GM21515 (cell line): Measurements from ENCODE around the gene SLC37A1.

Source experiments
- ATAC-seq: cut with Tn5 transposase; IDR thresholded peaks from one replicate; pipeline ENCODE4 v1.9.1; 2021; ENCODE audit not compliant: unreplicated experiment

Gene SLC37A1

DNA sequence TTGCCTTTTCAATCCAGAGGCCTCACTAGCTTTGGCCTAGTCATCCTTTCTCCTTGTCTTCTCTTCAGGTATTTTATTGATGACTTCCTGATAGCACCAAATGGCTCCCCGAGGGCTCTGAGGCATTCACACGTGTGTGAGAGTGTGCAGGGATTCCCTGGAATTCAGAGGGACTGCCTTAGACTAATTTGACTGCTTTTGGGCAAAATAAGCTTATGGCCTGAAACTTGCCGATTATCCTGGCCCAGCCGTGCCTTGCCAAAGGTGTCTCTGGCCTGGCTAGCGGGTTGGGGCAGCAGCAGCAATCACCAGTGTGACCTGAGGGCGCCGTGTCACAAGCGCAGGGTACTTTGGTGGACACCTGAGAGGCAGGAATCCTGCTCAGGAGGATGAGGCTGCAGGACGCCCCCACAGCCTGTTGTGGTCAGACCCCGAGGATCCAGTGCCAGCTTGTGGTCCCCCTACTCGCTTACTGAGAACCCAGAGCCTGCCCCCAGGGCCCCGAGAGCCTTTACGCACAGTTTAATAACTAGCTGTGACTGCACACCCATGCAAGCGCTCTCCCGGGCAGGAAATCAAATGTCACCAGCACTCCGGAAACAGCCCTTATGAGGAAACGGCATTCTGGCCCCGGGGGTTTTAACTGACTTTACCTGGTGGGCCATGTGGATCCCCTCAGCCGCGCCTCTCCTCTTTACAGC, 76.9 kb downstream of the SLC37A1 start:
- no peak for ATAC-seq

DNA sequence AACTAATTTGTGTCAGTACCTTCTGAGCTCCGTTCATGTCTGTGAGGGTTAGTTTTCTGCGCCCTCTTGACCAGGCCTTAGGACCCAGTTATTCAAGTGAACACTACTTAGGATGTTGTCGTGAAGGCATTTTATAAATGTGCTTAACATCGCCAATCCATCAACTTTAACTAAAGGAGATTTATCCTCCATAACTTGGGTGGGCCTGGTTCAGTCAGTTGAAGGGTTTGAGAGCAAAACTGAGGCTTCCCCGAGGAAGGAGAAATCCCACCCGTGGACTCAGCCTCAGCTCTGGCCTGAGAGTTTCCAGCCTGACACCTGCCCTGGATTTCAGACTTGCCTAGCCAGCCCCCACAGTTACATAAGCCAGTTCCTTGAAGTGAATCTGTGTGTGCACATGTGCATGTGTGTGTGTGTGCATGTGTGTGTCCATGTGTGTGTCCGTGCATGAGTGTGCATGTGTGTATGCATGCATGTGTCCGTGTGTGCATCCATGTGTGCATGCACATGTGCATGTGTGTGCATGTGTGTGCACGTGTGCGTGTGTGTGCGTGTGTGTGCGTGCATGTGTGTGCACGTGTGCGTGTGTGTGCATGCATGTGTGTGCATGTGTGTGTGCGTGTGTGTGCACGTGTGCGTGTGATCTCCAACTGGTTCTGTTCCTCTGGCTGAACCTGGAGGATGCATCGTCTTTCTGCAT, 77.7 kb downstream of the SLC37A1 start:
- no peak for ATAC-seq

DNA sequence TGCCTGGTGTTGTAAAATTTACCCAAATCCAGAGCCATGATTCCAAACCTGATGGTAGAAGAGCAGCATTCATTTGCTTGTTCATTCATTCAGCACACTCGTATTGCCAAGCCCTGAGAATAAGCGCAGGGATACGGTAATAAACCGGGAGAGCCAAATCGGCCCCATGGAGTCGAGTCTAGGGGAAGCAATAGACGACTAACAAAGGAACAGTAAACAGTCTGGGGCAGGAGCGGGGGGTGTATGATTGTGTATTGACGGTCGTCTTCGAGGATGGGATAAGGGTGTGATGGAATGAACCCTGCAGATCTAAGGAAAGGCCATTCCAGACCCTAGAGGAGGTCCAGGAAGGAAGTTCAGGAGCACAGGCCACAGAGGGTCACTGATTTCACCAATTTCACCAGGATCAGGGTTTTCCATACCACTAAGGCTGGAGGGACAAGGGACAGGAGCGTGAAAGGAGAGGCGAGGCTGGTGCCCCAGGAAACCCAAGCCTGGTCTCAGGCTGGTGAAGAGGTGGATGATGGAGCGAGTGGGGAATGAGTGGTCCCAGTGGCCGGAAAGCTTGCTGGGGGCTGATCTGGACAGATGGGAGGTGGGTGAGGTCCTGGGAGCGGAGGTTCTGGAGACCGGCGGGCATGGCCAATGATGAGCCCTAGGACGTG, 78.6 kb downstream of the SLC37A1 start:
- ATAC-seq: no peak

DNA sequence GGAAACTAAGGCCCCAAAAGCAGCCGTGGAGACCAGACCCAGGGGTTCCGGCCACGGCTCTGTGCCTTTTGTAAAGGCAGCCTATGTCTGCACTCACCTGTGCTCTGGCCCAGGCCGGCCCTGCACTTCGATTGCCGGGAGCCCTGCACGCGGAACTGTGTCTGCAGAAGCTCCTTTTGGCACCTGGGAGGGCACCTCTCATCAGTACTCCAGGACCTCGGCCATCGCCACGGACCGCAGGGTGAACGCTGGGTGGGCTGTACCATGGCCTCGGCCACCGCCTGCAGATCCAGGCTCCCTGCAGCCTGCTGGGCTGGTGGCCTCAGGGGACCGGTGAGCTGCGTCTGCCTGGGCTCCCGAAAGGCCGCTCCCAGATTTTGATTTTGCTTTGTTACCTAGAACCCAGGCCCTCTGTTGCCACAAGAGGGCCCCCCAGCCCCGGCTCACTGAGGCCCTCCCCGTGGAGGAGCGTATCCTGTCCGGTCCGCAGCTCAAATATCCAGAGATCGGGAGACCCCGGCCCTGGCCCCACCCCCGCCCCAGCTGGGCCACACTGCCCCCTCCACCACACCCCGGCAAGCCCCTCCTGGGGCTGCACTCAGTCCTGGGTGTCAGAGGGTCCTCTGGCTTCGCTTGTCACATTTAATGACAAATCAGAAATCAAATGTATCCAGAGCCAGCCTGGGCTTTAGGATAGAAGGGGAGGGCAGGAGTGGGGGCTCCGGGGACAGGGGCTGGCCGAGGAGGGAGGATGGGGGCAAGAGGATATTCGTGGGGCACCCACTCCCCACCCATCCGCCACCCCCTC, 79.6 kb downstream of the SLC37A1 start:
- no peak for ATAC-seq

DNA sequence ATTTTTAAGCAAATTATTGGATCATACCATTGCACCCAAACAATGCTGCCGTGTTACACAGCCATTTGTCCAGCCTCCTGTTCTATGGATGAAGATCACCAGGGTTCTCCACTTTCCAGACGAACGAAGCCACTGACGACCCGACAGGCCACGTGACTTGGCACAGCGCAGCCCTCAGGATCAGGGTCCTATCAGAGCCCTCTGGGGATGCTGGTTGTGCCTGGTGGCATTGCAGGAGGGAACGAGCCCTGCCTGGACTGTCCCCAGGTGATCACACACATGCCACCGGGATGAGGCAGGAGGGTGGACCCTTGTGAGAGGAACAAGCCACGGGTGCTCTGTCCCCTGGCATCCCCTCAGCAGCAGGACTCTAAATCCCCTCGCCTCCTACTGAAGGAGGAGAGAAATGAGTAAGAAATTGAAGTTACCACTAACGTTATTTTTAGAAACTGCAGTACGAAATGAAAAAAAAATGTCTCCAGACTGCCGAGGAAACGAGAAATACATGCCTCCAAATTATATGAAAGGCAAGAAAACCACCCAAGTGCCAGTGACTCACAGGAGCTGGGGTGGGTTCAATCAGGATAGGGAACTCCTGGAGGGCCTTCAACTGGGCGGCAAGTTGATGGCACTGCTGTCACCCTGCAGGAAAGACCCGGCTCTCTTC, 81.1 kb downstream of the SLC37A1 start:
- ATAC-seq: no peak

DNA sequence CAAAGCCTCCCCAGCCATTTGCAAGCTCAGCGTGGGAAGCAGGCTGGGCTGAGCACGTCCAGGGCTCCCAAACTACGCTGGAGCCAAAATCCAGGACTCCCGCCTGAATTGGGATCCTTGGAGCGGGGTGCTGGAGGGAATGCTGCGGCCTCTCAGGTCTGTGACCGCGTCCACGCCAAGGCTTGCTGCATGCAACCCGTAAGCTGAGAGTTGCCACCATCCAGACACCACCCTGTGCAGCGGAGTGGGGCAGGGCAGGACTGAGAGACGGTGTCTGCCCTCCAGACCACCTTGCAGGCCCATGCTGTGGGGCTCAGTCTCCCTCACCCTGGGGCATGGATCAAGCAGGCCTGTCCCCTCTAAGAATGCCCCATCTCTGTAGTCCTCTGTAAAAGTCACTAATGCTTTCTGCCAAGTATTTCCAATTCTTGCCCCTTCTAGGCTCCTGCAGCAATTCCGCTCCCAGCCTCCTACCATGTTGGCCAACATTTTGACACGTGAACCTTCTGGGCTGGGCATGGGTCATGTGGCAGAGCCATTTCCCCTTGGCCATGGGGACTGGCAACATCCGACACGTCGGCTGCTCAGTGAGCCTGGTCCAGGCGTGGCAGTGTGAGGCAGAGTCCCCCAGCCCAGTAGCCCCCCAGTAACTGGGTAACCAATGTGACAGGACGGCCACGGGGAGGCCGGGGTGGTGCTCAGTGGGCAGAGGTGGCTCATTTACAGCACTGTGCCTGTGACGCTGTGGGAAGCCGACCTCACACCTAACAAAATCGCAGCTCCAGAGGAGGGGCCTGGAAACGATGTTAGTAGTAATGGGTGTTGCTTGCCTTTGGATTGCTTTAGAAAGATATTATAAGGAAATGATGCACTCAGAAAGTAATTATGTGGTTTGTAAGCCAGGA, 81.9 kb downstream of the SLC37A1 start:
- ATAC-seq: no peak

DNA sequence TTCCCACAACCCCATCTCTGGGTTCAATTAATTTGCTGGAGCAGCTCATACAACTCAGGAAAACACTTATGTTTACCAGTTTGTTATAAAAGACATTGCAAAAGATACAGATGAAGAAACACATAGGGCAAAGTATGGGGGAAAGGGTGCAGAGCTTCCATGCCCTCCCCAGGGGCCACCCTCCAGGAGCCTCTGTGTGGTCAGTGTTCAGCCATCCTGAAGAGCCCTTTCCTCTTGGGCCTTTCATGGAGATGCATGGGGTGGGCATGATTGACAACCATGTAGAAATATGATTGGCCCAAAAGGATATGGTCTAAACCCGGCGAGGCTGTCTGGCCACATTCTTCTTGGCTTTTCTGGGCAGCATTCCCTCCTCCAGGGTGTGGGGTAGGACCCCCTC, 83.0 kb downstream of the SLC37A1 start:
- no peak for ATAC-seq

DNA sequence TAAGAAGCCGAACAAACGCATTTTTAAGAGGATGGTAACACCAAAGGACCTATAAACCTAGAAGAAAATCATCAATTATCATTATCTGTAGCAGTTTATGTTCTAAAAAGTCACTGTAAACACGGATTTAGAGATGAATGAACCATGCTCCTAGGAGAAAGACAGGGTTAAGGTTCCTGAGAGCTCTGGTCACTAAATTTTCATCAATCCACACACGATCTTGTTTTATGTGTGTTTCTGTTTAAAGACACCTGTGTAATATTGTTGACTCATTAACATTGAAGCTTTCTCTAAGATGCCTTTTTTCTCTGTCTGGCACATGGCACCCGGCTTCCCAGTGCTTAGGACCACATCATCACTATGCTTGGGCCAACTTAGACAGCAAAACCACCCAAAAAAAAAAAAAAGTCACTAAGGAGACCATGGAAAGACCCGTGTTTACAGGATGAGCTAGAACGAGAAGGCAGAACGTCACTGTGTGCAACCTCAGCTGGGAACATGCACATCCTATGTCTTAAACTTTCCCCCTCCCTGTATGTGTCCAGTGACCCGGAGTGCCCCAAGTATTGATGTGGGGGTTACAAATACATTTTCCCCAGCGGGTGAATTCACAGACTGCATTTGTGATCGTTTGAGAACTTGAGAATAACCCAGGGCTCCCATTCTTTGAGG, 84.0 kb downstream of the SLC37A1 start:
- ATAC-seq: no peak

DNA sequence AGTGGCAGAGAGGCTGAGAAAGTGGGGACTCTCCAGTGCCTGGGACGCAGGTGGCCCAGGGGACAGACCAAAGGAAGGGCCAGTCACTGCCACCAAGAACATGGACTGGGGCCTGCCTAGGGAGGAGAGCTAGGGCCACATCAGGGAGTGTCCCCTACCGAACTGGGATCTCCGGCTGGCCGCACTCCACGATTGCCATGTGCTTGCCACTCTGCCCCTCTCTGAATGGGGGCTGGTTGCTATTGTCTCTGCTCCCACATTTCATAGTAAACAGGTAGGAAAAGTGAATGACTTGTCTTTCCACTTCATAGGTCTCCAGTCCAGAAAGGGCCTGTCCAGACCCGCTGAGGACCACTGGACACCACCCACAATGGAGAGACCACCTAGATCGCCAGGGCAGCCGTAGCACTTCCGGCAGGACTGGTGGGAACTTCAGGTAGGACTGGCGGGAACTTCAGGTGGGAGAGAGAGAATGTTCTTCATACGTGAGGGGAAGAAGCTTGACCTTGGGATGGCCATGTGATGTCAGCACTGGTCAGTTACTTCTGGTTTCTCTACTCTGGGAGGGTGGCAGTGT, 84.6 kb downstream of the SLC37A1 start:
- ATAC-seq: no peak

DNA sequence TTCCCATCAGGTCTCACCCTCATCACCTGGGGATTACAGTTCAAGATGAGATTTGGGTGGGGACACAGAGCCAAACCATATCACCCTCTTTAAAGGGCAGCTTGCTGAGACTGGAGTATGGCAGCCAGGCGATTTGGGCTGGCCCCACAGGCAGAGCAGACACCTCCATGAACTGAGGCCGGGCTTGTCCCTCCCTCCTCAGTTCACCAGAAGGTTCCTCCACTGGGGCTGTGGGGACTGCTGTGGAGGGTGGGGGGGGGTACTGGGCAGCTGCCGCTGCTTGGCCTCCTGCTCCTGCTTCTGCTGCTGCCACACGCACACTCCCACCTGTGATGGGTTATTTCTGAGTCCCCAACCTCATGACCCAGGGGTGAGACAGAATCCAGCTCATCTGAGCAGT, 85.8 kb downstream of the SLC37A1 start:
- ATAC-seq: no peak

DNA sequence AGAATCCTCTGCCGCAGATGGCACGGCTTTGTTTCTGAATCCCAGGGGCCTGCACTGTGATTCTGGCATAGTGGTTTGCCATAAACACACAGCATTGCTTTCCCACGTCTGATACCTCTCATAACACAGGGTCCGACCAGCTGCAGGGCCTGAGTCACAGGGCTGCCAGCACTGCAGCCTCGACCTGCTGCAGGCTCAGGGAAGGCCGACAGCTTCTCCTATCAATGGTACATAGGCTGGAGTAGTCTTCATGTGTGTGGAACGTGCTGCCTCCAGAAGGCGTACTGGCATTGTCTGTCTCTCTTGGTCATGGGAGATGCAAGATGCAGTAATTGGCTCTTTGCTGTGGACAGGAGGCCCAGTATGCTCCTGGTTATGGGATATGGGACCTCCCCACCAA, 86.3 kb downstream of the SLC37A1 start:
- no peak for ATAC-seq

DNA sequence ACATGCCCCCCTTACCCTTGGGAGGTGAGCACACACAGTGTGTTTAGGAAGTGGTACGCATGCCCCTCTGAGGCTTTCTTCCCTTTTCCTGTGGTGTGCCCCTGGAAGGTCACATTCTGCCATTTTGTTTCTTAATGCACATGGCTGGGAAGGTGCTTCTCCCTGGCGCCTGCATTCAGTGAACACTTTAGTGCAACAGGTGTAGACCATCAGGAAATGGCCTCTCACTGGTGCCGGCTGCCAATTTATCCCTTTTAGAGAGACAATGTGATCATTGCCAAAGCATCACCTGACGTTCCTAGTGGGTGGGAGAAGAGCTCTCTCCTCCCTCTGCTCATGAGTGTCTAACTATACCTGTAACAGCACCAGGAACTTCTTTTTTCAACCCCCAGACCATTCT, 88.0 kb downstream of the SLC37A1 start:
- no peak for ATAC-seq

DNA sequence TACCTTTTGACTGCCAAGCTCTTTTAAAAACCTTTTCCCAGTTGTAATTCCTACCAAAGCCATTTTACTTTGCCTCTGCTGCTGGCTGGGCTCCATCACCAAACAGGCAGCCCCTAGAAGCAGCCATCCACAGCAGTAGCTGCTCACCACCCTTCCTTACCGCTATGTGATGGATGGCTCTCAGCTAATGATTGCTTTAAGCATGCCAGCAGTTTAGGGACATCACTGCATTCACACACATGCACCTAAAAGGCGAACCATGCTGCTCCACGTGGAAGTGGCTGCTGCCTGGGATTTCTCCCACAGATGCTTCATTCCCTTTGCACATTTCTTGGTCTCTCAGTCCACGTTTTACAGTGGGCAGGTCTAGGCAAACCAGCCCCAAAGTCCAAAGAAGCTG, 93.5 kb downstream of the SLC37A1 start:
- no peak for ATAC-seq

DNA sequence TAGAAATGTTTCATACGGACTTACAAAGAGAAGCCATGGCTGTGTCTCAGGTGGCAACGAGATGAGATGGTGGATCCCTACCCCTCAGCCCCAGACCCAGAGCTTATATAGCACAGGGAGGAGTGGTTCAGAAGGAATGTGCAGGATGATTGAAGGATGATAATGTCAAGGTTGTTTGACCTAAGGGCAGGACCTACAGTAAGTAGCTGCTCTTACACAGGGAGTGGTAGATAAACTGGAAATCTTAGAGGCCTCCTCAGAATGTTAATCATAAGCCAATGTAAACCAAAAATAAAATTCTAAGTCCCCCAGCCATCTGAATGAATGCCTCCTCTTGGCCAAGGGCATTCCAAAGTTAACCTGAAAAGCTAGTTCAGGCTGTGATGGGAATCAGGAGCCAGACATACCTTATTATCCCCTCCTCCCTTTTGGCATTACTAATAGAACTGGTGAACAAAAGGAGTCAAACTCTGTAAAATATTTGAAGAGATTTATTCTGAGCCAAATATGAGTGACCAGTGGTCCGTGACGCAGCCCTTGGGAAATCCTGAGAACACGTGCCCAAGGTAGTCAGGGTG, 94.0 kb downstream of the SLC37A1 start:
- no peak for ATAC-seq

DNA sequence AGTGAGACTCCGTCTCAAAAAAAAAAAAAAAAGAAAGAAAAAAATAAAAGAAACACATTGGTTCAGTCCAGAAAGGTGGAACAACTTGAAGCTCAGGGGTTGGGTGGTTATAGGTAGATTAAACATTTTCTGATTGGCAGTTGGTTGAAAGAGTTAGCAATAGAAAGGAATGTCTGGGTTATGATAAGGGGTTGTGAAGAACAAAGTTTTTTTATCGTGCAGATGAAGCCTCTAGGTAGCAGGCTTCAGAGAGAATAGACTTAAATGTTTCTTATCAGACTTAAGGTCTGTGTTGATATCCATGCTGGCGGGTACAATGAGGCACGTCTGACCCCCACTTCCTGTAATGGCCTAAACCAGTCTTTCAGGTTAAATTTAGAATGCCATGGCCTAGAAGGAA, 94.8 kb downstream of the SLC37A1 start:
- ATAC-seq: no peak

DNA sequence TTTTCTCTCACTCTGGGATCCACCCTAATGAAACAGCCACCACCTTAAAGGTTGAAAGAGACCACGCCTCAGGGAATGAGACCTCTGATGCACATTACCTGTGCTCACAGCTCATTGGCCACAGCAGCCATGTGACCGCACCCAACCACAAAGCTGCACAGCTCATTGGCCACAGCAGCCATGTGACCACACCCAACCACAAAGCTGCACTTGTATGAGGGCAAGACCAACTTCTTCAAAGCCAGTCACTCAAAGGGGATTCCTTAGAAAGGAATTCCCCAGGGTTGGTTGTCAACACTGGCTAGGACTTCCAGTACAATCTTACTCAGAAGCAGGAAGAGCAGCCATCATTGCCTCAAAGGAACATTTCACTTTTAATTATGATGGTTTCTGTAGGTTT, 96.2 kb downstream of the SLC37A1 start:
- no peak for ATAC-seq

DNA sequence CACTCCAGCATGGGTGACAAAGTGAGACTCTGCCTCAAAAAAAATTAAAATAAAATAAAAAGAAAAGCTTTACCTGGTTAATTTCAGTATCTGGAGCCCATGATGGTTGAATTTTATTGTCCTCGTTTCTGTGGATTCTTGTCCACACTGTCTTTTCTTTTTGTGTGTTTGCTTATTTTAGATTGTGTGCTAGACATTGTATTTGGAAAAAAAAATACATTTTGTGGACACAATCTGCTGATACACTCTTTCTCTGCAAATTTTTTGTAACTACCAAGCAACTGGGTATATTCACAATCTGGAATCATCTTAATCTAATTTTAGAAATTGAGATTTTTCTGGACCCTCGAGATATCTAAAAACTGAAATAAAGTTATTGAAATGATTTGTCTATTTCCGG, 98.2 kb downstream of the SLC37A1 start:
- no peak for ATAC-seq

DNA sequence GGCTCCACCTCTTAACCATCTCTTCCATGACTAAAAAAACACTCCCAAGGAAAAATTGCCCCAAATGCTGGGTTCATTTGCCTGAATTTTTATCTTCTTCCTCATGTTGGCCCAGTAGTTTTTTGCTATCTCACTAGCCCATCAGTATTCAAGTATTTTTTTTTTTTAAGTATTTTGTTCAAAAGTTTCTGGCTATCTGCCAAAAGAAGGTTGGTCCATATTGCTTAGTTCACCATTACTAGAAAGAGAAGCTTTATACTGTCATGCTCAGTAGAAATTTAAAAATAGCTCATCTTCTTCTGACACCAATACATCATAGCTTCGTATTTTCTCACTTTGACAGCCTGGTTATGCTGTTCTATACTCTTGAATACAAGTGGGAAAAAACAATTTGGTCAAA, 98.7 kb downstream of the SLC37A1 start:
- ATAC-seq: no peak

DNA sequence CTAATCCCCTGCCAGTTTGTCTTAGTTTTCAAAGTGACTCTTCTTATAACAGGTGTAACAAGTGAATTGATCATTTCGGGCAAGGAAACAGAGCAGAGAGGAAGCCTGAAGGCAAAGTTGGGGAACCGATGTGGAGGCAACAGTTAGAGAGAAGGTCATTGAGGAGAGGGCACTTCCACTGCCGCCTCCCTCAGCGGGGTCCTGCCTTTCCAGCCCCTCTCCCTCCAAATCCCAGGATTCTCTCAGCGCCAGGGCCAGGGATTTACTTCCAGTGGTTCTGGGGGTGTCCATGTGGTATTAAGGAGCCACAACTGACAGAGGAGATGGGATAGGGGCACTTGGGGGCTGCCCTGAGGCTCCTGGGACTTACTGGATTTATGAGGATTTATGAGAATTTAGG, 100.1 kb downstream of the SLC37A1 start:
- no peak for ATAC-seq
